Dermis microvascular lymphatic vessel endothelial cell (primary cell): ENCODE measurements around the gene KIF18A. TPM values are rescaled to one million over a fixed set of nuclear protein-coding genes. Genes with fewer than 3 reads are reported as not detected.
A peak's percentile ranks its signal among the peaks of the same experiment; 100 is the strongest.

Experiments
- DNase-seq, 2 donors: peaks; one replicate each; pipeline versions ENCODE4 v3.0.0 to v3.0.0-alpha.2; 2010; ENCODE audit warnings: low read depth in 2 of 2
- total RNA-seq: library from RNA; depleted of rRNA; stranded (reverse); fragments of >200 nt; gene quantifications from 2 replicates; pipeline ENCODE4 v1.2.1, GENCODE V29; 2014

Gene KIF18A
- total RNA-seq, 1 donor from 2014 or later = 8.7 TPM

DNA sequence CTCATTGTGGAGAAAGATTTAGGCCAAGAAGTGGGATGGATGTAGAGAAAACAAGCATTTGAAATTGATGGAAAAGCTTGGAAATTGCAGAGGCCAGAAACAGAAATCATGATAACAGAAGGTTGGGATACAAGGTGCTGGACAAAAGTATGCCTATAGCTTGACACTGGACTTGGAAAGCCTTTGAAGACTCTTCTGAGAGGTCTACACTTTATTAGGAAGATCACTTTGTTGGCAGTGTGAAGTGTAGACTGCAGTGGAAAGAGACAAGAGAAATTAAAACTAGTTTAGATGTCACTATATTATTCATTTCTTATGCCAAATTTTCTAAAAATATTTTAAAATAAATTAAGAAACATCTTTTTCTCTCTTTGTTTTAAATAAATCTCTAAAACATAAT is 59.1 kb downstream of the KIF18A start:
- no peak for DNase-seq

DNA sequence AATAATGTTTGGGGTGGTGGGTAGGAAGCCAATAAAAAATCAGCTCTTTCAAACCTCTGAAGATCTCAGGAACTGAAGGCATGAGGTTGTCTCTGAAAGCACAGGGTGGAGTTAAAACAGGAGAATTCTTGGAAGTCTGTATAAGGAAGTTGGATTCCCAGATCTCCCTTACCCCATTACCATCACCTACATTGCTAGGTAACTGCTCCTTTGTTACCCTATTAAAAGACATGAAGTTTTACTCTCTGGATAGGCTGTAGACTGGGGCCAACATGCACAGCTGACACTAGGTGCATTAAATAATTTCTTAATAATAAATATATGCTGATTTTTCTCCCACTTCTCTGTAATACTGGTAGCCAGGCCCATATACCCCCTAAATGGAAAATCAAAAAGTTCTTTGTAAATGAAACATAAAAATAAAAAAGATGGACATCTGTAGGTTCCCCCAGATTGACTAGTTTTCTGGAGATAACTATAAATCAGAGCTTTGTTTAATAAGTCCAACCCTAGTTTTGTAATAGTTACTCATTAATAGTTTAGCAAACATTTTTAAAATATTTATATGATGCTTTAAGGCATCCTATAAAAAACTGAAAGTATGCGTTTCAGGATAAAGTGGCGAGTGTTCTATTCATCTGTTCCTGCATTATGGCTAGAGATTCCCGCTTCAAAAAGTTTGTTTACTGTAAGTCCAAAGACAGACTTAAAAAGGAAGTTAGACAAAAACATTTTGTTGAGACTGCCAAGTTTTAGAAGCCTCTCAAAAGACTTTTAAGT is 63.8 kb downstream of the KIF18A start:
- no peak for DNase-seq

GRCh38 chr11:28040384-28040783 is 67.6 kb downstream of the KIF18A start:
- DNase-seq = peak in 1 of 2 donors; percentile 4

DNA sequence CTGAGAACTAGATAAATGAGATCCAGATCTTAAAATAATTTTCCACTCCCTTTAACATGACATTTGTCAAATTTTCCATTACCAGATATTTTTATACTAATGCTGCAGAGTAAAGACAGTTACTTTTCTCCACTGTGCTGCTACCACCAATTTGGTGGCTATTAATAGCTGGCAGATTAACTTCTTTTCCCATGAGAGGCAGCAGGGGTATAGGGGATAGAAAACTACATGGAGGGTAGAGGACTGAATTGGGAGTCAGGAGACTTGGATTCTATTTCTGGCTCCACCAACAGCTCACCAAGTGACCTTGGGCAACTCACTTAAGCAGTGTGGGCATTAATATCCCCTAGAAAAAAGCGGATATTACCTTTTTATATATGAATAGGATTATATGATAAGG is 69.2 kb downstream of the KIF18A start:
- DNase-seq = no peak

- no peak for DNase-seq
Measured at GRCh38 chr11:28026634-28027290, 81.2 kb downstream of the KIF18A start.

GRCh38 chr11:28017816-28018215 is 90.1 kb downstream of the KIF18A start:
- DNase-seq = no peak

DNA sequence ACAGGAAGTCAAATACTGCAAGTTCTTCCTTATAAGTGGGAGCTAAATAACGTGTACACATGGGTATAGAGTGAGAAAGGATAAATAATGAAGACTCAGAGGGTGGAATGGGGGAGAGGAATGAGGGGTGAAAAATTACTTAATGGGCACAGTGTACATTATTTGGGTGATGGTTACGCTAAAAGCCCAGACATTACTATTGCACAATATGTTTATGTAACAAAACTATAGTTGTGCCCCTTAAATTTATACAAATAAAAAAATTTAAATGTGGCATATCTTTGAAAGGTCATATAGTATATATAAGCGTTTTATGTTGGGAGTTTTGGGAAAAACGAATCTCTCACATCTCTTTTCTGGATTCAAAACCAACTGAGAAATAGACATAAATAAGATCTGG is 96.1 kb downstream of the KIF18A start:
- DNase-seq = no peak

- DNase-seq = no peak
Measured at GRCh38 chr11:28009996-28010395, 98.0 kb downstream of the KIF18A start.

- DNase-seq = peak in 1 of 2 donors; percentile 1
Measured at GRCh38 chr11:28009388-28009787, 98.6 kb downstream of the KIF18A start.

DNA sequence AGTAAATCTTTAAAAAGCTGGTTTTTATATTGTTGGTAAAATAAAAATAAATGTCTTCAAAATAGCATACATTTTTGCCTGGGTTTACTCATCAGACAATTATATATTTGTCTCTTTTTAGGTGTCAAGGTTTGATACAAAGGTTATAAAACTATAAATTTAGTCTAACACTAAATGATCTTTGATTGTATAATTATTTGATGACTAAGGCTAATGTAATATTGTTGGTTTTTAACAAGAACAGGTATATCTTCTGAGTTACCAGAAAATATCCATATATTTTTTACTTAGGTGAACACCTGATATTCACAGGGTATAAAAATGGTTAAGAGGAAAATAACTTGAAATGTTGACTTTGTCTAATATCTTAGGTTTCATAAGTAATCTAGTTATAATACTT is 104.3 kb downstream of the KIF18A start:
- DNase-seq = no peak

DNA sequence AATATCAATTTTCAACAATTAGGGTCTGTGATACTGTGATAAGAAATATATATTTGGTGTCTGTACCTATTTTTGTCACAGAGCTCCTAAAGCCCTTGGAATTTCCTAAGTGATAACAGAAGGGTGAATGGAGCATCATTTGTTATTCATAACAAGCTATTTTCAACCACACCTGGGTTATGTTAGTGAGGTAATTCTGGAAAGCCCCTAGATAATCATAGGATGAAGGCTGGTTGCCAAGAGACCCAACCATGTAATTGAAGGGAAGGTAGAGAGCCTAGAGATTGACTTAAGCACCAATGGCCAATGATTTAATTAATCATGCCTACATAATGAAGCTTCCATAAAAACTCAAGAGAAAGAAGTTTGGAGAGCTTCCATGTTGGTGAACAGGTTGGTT is 109.4 kb downstream of the KIF18A start:
- no peak for DNase-seq

DNA sequence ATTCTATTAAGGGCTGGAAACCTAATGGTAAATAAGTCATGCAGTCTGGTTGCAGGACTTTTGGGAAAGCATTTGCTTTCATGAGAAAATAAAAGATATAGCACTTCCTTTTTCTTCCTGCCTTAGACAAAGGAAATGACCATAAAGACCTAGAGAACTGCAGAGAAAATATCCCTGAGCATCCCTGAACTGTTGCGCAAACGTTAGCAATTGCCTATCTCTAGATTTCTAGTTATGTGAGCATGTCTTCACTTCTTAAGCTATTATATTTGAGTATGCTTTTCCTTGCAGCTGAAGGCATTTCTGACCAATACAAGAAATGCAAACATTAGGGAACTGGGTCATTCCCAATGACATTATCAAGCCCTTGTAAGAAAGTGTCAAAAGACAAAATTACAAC is 110.6 kb downstream of the KIF18A start:
- no peak for DNase-seq

- no peak for DNase-seq
Measured at GRCh38 chr11:27996066-27996465, 111.9 kb downstream of the KIF18A start.

DNA sequence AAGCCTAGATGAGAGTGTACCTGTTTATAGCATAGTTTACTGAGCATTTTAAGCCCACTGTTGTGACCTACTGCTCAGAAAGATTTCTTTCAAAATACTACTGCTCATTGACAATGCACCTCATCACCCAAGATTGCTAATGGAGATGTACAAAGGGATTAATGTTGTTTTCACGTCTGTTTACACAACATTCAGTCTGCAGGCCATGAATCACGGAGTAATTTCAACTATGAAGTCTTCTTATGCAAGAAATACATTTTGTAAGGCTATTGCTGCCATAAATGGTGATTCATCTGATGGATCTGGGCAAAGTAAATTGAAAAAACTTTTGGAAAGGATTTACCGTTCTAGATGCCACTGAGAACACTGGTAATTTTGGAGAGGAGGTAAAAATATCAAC is 112.9 kb downstream of the KIF18A start:
- no peak for DNase-seq

- no peak for DNase-seq
Measured at GRCh38 chr11:27991736-27992135, 116.2 kb downstream of the KIF18A start.

- no peak for DNase-seq
Measured at GRCh38 chr11:27977527-27977926, 130.4 kb downstream of the KIF18A start.

- no peak for DNase-seq
Measured at GRCh38 chr11:27977031-27977430, 130.9 kb downstream of the KIF18A start.

- DNase-seq = no peak
Measured at GRCh38 chr11:27976262-27976661, 131.7 kb downstream of the KIF18A start.

DNA sequence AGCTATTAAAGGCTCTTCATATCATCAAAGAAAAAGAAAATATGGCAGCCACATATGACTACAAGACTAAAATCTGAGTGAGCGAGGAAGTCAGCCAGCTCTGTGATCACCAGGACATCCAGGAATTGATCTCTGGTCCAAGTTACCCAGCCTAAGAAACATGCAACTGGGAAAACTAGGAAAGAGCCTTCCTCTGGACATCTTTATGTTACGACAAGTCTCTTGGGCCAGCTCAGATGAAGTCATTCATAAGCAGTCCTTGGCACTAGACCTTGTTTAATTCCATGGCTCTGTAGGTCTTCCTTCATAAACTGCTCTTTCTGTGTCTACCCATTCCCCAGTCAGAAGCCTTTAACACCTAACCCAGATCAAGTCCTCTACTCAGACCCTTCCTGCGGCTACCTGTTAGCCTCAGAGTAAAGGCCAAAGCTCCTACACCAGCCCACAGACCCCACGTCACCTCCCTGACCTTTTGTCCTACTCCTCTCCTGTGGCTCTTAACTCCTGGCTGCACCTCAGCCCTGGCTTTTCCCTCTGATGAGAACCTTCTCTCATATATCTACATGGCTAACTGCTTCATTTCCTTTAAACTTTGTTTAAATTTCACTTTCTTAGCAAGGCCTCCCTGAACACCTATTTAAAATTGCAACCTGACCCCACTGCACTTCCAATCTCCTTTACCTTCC is 134.0 kb downstream of the KIF18A start:
- no peak for DNase-seq

DNA sequence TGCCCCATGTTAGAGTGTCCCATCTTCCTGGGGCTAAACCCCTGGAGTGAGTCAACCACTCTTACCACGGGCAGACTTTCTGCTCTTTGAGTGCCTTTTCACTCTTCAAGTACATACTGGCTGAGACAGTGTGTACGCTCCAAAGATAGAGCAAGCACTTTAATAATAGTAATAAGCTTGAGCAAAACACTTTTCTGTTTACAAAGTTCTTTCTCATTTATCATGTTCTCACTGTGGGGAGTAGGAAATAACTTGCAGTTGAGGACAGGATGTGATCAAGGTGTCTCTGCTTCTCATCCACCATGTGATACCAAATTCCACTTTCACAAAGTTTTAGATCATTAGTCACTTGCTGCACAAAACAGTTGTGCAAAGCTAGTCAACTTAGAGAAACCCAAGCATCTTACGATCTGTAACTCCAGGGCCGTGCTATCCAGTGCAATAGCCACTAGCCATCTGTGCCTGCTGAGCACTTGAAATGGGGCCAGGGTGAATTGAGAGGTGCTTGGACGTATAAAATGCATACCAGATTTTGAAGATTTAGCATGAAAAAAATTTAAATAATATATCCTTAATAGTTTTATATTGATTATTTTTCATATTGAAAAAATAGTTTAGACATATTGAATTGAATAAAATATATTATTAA is 135.3 kb downstream of the KIF18A start:
- DNase-seq = no peak

GRCh38 chr11:27971171-27971570 is 136.8 kb downstream of the KIF18A start:
- no peak for DNase-seq
